ENCODE data around the gene SLC28A1.

Gene SLC28A1

GRCh38 chr15:84950570-84951111, 66.2 kb downstream of the SLC28A1 start:
- no peak overlapping the region for H3K9ac ChIP-seq (ENCODE audit: low read depth, low read length)
- no peak overlapping the region for H2AFZ ChIP-seq (ENCODE audit: low read depth, low read length)
- no peaks in the 10 kb centered on the region for H3K36me3 ChIP-seq (ENCODE audit: insufficient read depth, low read length)
- H3K79me2 ChIP-seq (ENCODE audit: insufficient read depth, low read length), result no peaks in the 10 kb centered on the region
- H3K4me3 ChIP-seq (ENCODE audit: low read depth in 1 of 2, low read length in 2 of 2), result no peak overlapping the region
- no peak overlapping the region for H3K27ac ChIP-seq (ENCODE audit: low read length)
- TF ChIP-seq, protein P1, sequence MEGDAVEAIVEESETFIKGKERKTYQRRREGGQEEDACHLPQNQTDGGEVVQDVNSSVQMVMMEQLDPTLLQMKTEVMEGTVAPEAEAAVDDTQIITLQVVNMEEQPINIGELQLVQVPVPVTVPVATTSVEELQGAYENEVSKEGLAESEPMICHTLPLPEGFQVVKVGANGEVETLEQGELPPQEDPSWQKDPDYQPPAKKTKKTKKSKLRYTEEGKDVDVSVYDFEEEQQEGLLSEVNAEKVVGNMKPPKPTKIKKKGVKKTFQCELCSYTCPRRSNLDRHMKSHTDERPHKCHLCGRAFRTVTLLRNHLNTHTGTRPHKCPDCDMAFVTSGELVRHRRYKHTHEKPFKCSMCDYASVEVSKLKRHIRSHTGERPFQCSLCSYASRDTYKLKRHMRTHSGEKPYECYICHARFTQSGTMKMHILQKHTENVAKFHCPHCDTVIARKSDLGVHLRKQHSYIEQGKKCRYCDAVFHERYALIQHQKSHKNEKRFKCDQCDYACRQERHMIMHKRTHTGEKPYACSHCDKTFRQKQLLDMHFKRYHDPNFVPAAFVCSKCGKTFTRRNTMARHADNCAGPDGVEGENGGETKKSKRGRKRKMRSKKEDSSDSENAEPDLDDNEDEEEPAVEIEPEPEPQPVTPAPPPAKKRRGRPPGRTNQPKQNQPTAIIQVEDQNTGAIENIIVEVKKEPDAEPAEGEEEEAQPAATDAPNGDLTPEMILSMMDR (IDR thresholded peaks at IDR 0.05; ENCODE audit: borderline replicate concordance, extremely low read depth, low read length, poor library complexity, severe bottlenecking), result no peak
- TF ChIP-seq EZH2 (IDR thresholded peaks at IDR 0.05; ENCODE audit: borderline replicate concordance, low read depth, low read length, severe bottlenecking), result no peak
- peaks cover 2% of the 10 kb centered on the region for H3K27me3 ChIP-seq (ENCODE audit: insufficient read depth, low read length, poor library complexity)
- ATAC-seq (ENCODE audit: insufficient read depth, low read depth) (no peak), DNase-seq (no peak)
- no peaks in the 10 kb centered on the region for H3K9me3 ChIP-seq (ENCODE audit: insufficient read depth, low read length, severe bottlenecking)
- no peak overlapping the region for H3K4me2 ChIP-seq (ENCODE audit: insufficient read depth, low read length)
- no peaks in the 10 kb centered on the region for H3K4me1 ChIP-seq (ENCODE audit: insufficient read depth, low read length)
- no peaks in the 10 kb centered on the region for H4K20me1 ChIP-seq (ENCODE audit: insufficient read depth, low read length)

GRCh38 chr15:84951736-84952135, 67.3 kb downstream of the SLC28A1 start:
- Histone ChIP-seq H3K4me3 (ENCODE audit: low read depth in 1 of 2, low read length in 2 of 2) (no peak overlapping the region), H3K36me3 (ENCODE audit: insufficient read depth, low read length) (no peaks in the 10 kb centered on the region), H3K79me2 (ENCODE audit: insufficient read depth, low read length) (no peaks in the 10 kb centered on the region), H3K4me2 (ENCODE audit: insufficient read depth, low read length) (no peak overlapping the region), H3K9me3 (ENCODE audit: insufficient read depth, low read length, severe bottlenecking) (no peaks in the 10 kb centered on the region), H3K27ac (ENCODE audit: low read length) (no peak overlapping the region), H3K27me3 (ENCODE audit: insufficient read depth, low read length, poor library complexity) (peaks cover 2% of the 10 kb centered on the region), H4K20me1 (ENCODE audit: insufficient read depth, low read length) (no peaks in the 10 kb centered on the region), H3K4me1 (ENCODE audit: insufficient read depth, low read length) (no peaks in the 10 kb centered on the region), H3K9ac (ENCODE audit: low read depth, low read length) (no peak overlapping the region), H2AFZ (ENCODE audit: low read depth, low read length) (no peak overlapping the region)
- TF ChIP-seq, protein P1 (IDR thresholded peaks at IDR 0.05; ENCODE audit: borderline replicate concordance, extremely low read depth, low read length, poor library complexity, severe bottlenecking), result no peak
- no peak for TF ChIP-seq EZH2 (IDR thresholded peaks at IDR 0.05; ENCODE audit: borderline replicate concordance, low read depth, low read length, severe bottlenecking)
- ATAC-seq (ENCODE audit: insufficient read depth, low read depth), result no peak
- no peak for DNase-seq

GRCh38 chr15:84953136-84953535, 68.7 kb downstream of the SLC28A1 start:
- no peak overlapping the region for H3K9ac ChIP-seq (ENCODE audit: low read depth, low read length)
- no peaks in the 10 kb centered on the region for H4K20me1 ChIP-seq (ENCODE audit: insufficient read depth, low read length)
- H3K4me3 ChIP-seq (ENCODE audit: low read depth in 1 of 2, low read length in 2 of 2), result no peak overlapping the region
- ATAC-seq (ENCODE audit: insufficient read depth, low read depth), result no peak
- H3K4me2 ChIP-seq (ENCODE audit: insufficient read depth, low read length), result no peak overlapping the region
- H3K9me3 ChIP-seq (ENCODE audit: insufficient read depth, low read length, severe bottlenecking), result no peaks in the 10 kb centered on the region
- no peaks in the 10 kb centered on the region for H3K27me3 ChIP-seq (ENCODE audit: insufficient read depth, low read length, poor library complexity)
- DNase-seq, result no peak
- H3K27ac ChIP-seq (ENCODE audit: low read length), result no peak overlapping the region
- no peaks in the 10 kb centered on the region for H3K4me1 ChIP-seq (ENCODE audit: insufficient read depth, low read length)
- no peaks in the 10 kb centered on the region for H3K36me3 ChIP-seq (ENCODE audit: insufficient read depth, low read length)
- TF ChIP-seq, protein P1 (IDR thresholded peaks at IDR 0.05; ENCODE audit: borderline replicate concordance, extremely low read depth, low read length, poor library complexity, severe bottlenecking), result no peak
- TF ChIP-seq EZH2 (IDR thresholded peaks at IDR 0.05; ENCODE audit: borderline replicate concordance, low read depth, low read length, severe bottlenecking), result no peak
- H3K79me2 ChIP-seq (ENCODE audit: insufficient read depth, low read length), result no peaks in the 10 kb centered on the region
- no peak overlapping the region for H2AFZ ChIP-seq (ENCODE audit: low read depth, low read length)

DNA sequence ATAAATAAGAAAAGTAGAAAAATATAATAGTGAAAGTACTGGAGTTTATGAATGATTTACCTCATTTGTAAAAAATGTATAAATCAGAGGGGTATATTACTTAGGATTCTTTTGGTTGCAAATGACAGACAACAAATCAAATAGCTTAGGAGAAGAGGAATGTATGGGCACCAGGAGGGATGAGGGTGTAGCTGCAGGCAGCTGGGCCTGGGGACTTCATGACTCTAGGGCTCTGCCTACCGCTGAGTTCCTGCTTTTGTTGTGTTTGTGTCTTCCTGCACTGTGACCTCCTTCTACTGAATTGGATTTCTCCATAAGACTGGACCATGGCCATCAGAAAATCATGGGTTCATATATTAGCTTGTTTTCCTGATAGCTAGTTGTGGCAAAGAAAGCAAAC, 69.3 kb downstream of the SLC28A1 start:
- Histone ChIP-seq H3K4me1 (ENCODE audit: insufficient read depth, low read length) (no peaks in the 10 kb centered on the region), H3K27ac (ENCODE audit: low read length) (no peak overlapping the region)

More for the DNA sequence above, 69.3 kb downstream of the SLC28A1 start:
- no peak overlapping the region for H2AFZ ChIP-seq (ENCODE audit: low read depth, low read length)
- TF ChIP-seq EZH2 (IDR thresholded peaks at IDR 0.05; ENCODE audit: borderline replicate concordance, low read depth, low read length, severe bottlenecking), result no peak
- TF ChIP-seq, protein P1 (IDR thresholded peaks at IDR 0.05; ENCODE audit: borderline replicate concordance, extremely low read depth, low read length, poor library complexity, severe bottlenecking), result no peak
- H3K79me2 ChIP-seq (ENCODE audit: insufficient read depth, low read length), result no peaks in the 10 kb centered on the region
- H3K4me3 ChIP-seq (ENCODE audit: low read depth in 1 of 2, low read length in 2 of 2), result no peak overlapping the region
- DNase-seq (no peak), ATAC-seq (ENCODE audit: insufficient read depth, low read depth) (no peak)
- H3K27me3 ChIP-seq (ENCODE audit: insufficient read depth, low read length, poor library complexity), result no peaks in the 10 kb centered on the region
- no peaks in the 10 kb centered on the region for H3K36me3 ChIP-seq (ENCODE audit: insufficient read depth, low read length)
- no peak overlapping the region for H3K4me2 ChIP-seq (ENCODE audit: insufficient read depth, low read length)
- no peak overlapping the region for H3K9ac ChIP-seq (ENCODE audit: low read depth, low read length)
- no peaks in the 10 kb centered on the region for H4K20me1 ChIP-seq (ENCODE audit: insufficient read depth, low read length)
- H3K9me3 ChIP-seq (ENCODE audit: insufficient read depth, low read length, severe bottlenecking), result no peaks in the 10 kb centered on the region

Data from DND-41 (cell line).